ENCODE data around the gene DIAPH2. TPM values are rescaled to one million over a fixed set of nuclear protein-coding genes. Genes with fewer than 3 reads are reported as not detected.

Gene DIAPH2
- total and polyA plus RNA-seq, 2 of the 13 experiments (the other 11 are each of a cell fraction or from before 2014, with no cell fraction given) = 2.1 to 8.5 TPM

- no peak for TF ChIP-seq ZNF318 (CRISPR knock-in tag; IDR thresholded peaks at IDR 0.05)
- no peak for TF ChIP-seq HMGXB3 (CRISPR knock-in tag; IDR thresholded peaks at IDR 0.05; ENCODE audit: borderline replicate concordance)
- TF ChIP-seq ZNF784 (CRISPR knock-in tag; IDR thresholded peaks at IDR 0.05; ENCODE audit: borderline replicate concordance) = no peak
Measured at GRCh38 chrX:97308171-97308570, 623.5 kb downstream of the DIAPH2 start (continued).

All from HepG2 (cell line).